HCT116 (cell line): ENCODE results near the gene SYF2. TPM values are rescaled to one million over a fixed set of nuclear protein-coding genes. Genes with fewer than 3 reads are reported as not detected.
A peak's percentile ranks its signal among the peaks of the same experiment; 100 is the strongest.
"Not testable (repeated sequence)": the region's sequence is repeated elsewhere in the genome, so short reads cannot be mapped to it uniquely, and the experiment has no call there.

Source experiments
- ATAC-seq: fragments of 200-7000 bp; cut with Tn5 transposase; 2 replicates; pipeline ENCODE4 v1.9.1; 2020; ENCODE audit warnings: mild to moderate bottlenecking, moderate library complexity
- BruUV-seq: library from RNA; stranded (reverse); fragments of 400-500 nt; replicated peaks from 2 replicates; lab custom pipeline; 2021; lab: Mats Ljungman, UMichigan
- CTCF ChIA-PET: fragments of 300-600 bp; sonication (Branson Sonifier 250); formaldehyde crosslinking; loops from one replicate; lab custom pipeline; 2021; ENCODE audit warnings: antibody characterized with exemption; lab: Charles Lee
- POLR2A ChIA-PET: fragments of 300-600, 350-600 bp; sonication (Branson Sonifier 250); formaldehyde crosslinking; loops from one replicate; lab custom pipeline; 2021; ENCODE audit warnings: antibody characterized with exemption; lab: Charles Lee
- RAD21 ChIA-PET, 2 experiments: fragments of 300-600 bp; sonication (Branson Sonifier 250); formaldehyde crosslinking; loops; one replicate each; lab custom pipeline; 2023; ENCODE audit warnings: low total read pairs in 2 of 2; ENCODE audit not compliant: uncharacterized antibody in 2 of 2, unreplicated experiment in 2 of 2, low non-redundant PET in 1 of 2; lab: Charles Lee
- DNase-seq: peaks from one replicate; pipeline ENCODE4 v3.0.0-alpha.2; 2010; ENCODE audit warnings: low read depth, low spot score
- H2AFZ ChIP-seq: fragments of 200-600 bp; shearing (Covaris generic), sonication (generic); 2 replicates; pipeline ENCODE4 v1.6.1; 2017; ENCODE audit warnings: low read depth, mixed run types, mixed read lengths, antibody characterized with exemption, low read length; ENCODE audit not compliant: poor library complexity, severe bottlenecking
- H3K27ac ChIP-seq: 2 replicates; pipeline ENCODE4 v1.5.1; 2012; ENCODE audit warnings: low read depth, low read length
- H3K27me3 ChIP-seq: fragments of 200-600 bp; sonication (generic); 2 replicates; pipeline ENCODE4 v1.6.1; 2016; ENCODE audit warnings: mixed run types, low read length, mixed read lengths; ENCODE audit not compliant: insufficient read depth
- H3K36me3 ChIP-seq, 2 experiments: fragments of 200-500 bp in 1 of 2; fragments of 200-600 bp in 1 of 2; sonication (Bioruptor generic) in 1 of 2; sonication (generic) in 1 of 2; 2 replicates each; pipeline versions ENCODE4 v1.5.1 to v1.6.1; 2014 to 2016; ENCODE audit warnings: low read length in 2 of 2, inconsistent platforms in 1 of 2, mixed read lengths in 1 of 2, mixed run types in 1 of 2; ENCODE audit not compliant: insufficient read depth in 2 of 2, control insufficient read depth in 1 of 2
- H3K4me1 ChIP-seq, 2 experiments: fragments of 200-600 bp in 1 of 2; sonication (generic) in 1 of 2; 2 replicates each; pipeline versions ENCODE4 v1.5.1 to v1.6.1; 2012 to 2017; ENCODE audit warnings: low read length in 2 of 2, inconsistent platforms in 1 of 2, mild to moderate bottlenecking in 1 of 2, mixed read lengths in 1 of 2, mixed run types in 1 of 2, moderate library complexity in 1 of 2; ENCODE audit not compliant: insufficient read depth in 2 of 2, control insufficient read depth in 1 of 2
- H3K4me2 ChIP-seq: fragments of 200-600 bp; sonication (generic); 2 replicates; pipeline ENCODE4 v1.6.1; 2017; ENCODE audit warnings: mixed run types, low read length, mixed read lengths
- H3K4me3 ChIP-seq, 2 experiments: fragments of 200-600 bp in 1 of 2; sonication (generic) in 1 of 2; replicated peaks in 1 of 2; 2 replicates each; pipeline ENCODE4 v1.5.1; 2011 to 2016; ENCODE audit warnings: low read length in 2 of 2, control low read depth in 1 of 2, low read depth in 1 of 2, mild to moderate bottlenecking in 1 of 2, mixed read lengths in 1 of 2, mixed run types in 1 of 2
- H3K79me2 ChIP-seq: fragments of 200-600 bp; sonication (generic); 2 replicates; pipeline ENCODE4 v1.6.1; 2017; ENCODE audit warnings: mild to moderate bottlenecking, mixed run types, low read length, moderate library complexity, mixed read lengths; ENCODE audit not compliant: insufficient read depth
- H3K9ac ChIP-seq: fragments of 200-600 bp; sonication (generic); 2 replicates; pipeline ENCODE4 v1.6.1; 2016; ENCODE audit warnings: low read length, mixed read lengths
- H3K9me2 ChIP-seq: fragments of 200-600 bp; sonication (generic), shearing (Covaris generic); 2 replicates; pipeline ENCODE4 v1.6.1; 2017; ENCODE audit warnings: mixed run types, mild to moderate bottlenecking, moderate library complexity; ENCODE audit not compliant: insufficient read depth
- H3K9me3 ChIP-seq, 2 experiments: fragments of 200-500 bp in 1 of 2; fragments of 200-600 bp in 1 of 2; sonication (Bioruptor generic) in 1 of 2; sonication (generic) in 1 of 2; 2 replicates each; pipeline ENCODE4 v1.6.1; 2014 to 2017; ENCODE audit warnings: low read length in 2 of 2, mixed read lengths in 2 of 2, inconsistent platforms in 1 of 2, low read depth in 1 of 2, mild to moderate bottlenecking in 1 of 2, mixed run types in 1 of 2, moderate library complexity in 1 of 2; ENCODE audit not compliant: control insufficient read depth in 1 of 2, insufficient read depth in 1 of 2
- H4K20me1 ChIP-seq: fragments of 200-600 bp; sonication (generic), shearing (Covaris generic); 2 replicates; pipeline ENCODE4 v1.6.1; 2017; ENCODE audit warnings: mixed run types, mild to moderate bottlenecking, moderate library complexity; ENCODE audit not compliant: insufficient read depth
- CBX3 ChIP-seq: IDR thresholded peaks from 2 replicates; pipeline ENCODE4 v1.6.1; 2012; ENCODE audit warnings: low read depth
- EGR1 ChIP-seq: IDR thresholded peaks from 2 replicates; pipeline ENCODE4 v1.6.1; 2012; ENCODE audit warnings: low read depth
- FOSL1 ChIP-seq: IDR thresholded peaks from 2 replicates; pipeline ENCODE4 v1.6.1; 2012; ENCODE audit warnings: low read depth
- SIN3A ChIP-seq: IDR thresholded peaks from 2 replicates; pipeline ENCODE4 v1.6.1; 2012; ENCODE audit warnings: low read depth
- SRF ChIP-seq: IDR thresholded peaks from 2 replicates; pipeline ENCODE4 v1.6.1; 2012; ENCODE audit warnings: low read depth
- YY1 ChIP-seq: IDR thresholded peaks from 2 replicates; pipeline ENCODE4 v1.6.1; 2011; ENCODE audit warnings: low read length, low read depth, moderate library complexity, mild to moderate bottlenecking; ENCODE audit not compliant: insufficient replicate concordance; ENCODE audit errors: extremely low read depth
- ZNF274 ChIP-seq: fragments of 200-500 bp; sonication (Bioruptor generic); IDR thresholded peaks from 2 replicates; pipeline ENCODE4 v1.6.1; 2014; ENCODE audit warnings: mild to moderate bottlenecking, low read depth, low read length, inconsistent platforms
- intact Hi-C: fragments of 100-400 bp; cut with micrococcal nuclease; formaldehyde crosslinking; loops from 2 replicates; pipeline ENCODE4 v1.10.0; 2022
- total RNA-seq: library from RNA; stranded (reverse); gene quantifications from one replicate; pipeline ENCODE4 v1.2.1, GENCODE V29; 2021; ENCODE audit not compliant: unreplicated experiment

SYF2 gene
- total RNA-seq, 1 experiment from 2014 or later = 40.4 TPM

DNA sequence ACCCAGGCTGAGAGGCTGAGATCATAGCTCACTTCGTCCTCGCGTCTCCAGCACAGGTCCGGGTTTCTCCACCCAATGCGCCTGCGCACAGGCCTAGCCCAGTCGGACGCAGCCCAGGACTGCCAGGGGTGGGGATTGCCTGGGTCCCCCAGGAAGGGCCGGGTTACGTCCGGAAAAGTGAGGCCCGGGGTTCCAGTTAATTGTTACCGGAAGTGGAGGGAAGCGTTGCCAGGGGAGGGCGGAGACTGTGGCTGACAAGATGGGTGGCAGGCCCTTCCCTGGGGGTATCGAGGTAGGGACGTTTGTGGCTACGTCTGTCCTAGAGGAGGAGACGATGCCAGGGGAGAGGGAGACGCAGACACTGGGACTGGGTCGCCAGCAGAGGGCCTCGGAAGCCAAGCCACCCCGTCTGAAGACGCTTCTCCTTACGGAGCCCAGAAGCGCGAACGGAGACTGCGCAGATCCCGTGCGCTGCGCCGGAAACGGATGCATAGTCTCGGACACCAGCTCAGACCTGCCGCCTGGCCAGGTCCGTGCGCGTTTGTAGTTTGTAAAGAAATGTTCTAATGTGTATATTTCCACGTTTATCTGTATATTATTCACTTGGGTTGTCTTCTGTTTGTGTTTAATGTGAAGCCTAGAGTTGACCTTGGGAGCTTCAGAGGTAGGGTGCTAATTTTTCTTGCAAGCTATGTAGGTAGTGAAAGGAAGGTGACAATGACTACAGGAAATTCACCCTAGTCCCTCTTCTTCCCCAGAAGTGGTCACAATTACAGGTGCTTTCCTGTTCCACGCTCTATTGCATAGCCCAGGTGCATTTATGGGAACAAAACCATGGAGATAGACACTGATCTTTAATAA, 7.6 kb upstream of the SYF2 start (continued):
- TF ChIP-seq SIN3A = no peak

- no peak for TF ChIP-seq FOSL1
- TF ChIP-seq CBX3 = no peak
- no peak for TF ChIP-seq YY1
- TF ChIP-seq SRF = no peak
- TF ChIP-seq ZNF274 = no peak
- TF ChIP-seq EGR1 = no peak
- TF ChIP-seq, all 23 proteins: peak for 0
- no TSS peak for BruUV-seq
- Histone ChIP-seq H3K79me2 (peaks cover 29% of the 10 kb centered on the region), H3K9me3 (no peaks in the 10 kb centered on the region), H3K27ac (peak overlapping the region; percentile 28; the same call in 1 of the 2 replicates), H3K4me3 (no peak overlapping the region), H2AFZ (no peak overlapping the region), H3K9ac (no peak overlapping the region), H3K36me3 (peaks cover 4 to 11% of the 10 kb centered on the region in 2 experiments; a peak in 3 of 4 replicates), H3K4me1 (peaks cover 34 to 46% of the 10 kb centered on the region in 2 experiments), H3K4me2 (no peak overlapping the region), H4K20me1 (no peaks in the 10 kb centered on the region), H3K9me2 (no peaks in the 10 kb centered on the region), H3K27me3 (no peaks in the 10 kb centered on the region)
- DNase-seq (no peak), ATAC-seq (no peak)
- ChIA-PET RAD21 (no interaction called here), POLR2A (interaction anchor here (1.1 to 1.7 kb wide), 2 partner anchors 9 kb away, joined by 3 to 7 read pairs; partner anchors contain the start of gene RSRP1), CTCF (no interaction called here)
- intact Hi-C loops = no loop called here
Observed at GRCh38 chr1:25238046-25238445, 5.7 kb upstream of the SYF2 start.

DNA sequence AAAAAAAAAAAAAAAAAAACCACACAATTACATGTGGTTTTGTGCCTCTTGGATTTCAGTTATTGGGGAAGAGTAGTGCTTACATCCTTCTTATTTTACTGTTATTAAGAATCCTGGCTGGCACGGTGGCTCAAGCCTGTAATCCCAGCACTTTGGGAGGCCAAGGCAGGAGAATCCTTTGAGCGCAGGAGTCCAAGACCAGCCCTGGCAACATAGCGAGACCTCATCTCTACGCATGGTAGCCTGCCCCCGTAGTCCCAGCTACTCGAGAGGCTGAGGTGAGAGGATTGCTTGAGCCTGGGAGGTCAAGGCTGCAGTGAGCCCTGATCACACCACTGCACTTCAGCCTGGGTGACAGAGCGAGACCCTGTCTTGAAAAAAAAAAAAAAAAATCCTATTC, 4.0 kb upstream of the SYF2 start:
- not testable (repeated sequence) for ATAC-seq, H4K20me1 ChIP-seq

GRCh38 chr1:25235411-25235810, 3.1 kb upstream of the SYF2 start:
- CTCF ChIA-PET = interaction anchor here (0.7 kb wide), 1 partner anchor 820 kb away, joined by 3 read pairs; the partner anchor contains the start of gene NIPAL3
- H3K9ac ChIP-seq = not testable (repeated sequence)
- peaks cover 35% of the 10 kb centered on the region for H3K79me2 ChIP-seq

More for the DNA sequence above, 4.0 kb upstream of the SYF2 start:
- H3K9ac ChIP-seq, H3K9me2 ChIP-seq, BruUV-seq, intact Hi-C loops, H3K9me3 ChIP-seq, DNase-seq, H2AFZ ChIP-seq, H3K4me3 ChIP-seq, H3K36me3 ChIP-seq, H3K27me3 ChIP-seq: not testable (repeated sequence)
- H3K27ac ChIP-seq = peak overlapping the region; percentile 30; the same call in 1 of the 2 replicates
- POLR2A ChIA-PET = interaction anchor here (0.7 to 1.7 kb wide), 2 partner anchors 11 to 52 kb away, joined by 4 to 7 read pairs; partner anchors contain the start of gene RSRP1
- H3K4me2 ChIP-seq = 0 out of 2 replicates have a peak overlapping the region, but pooled peaks have one; percentile 47
- peaks cover 27% of the 10 kb centered on the region for H3K79me2 ChIP-seq
- RAD21 ChIA-PET = interaction anchor here in 1 of 2 experiments (0.6 kb wide), 1 partner anchor 823 kb away, joined by 4 read pairs; the partner anchor contains the start of gene STPG1
- peaks cover 35 to 50% of the 10 kb centered on the region in 2 experiments for H3K4me1 ChIP-seq
- CTCF ChIA-PET = interaction anchor here (0.7 kb wide), 1 partner anchor 821 kb away, joined by 3 read pairs; the partner anchor contains the start of gene NIPAL3

More at GRCh38 chr1:25235411-25235810, 3.1 kb upstream of the SYF2 start:
- POLR2A ChIA-PET = interaction anchor here (0.7 kb wide), 1 partner anchor 52 kb away, joined by 4 read pairs; no protein-coding TSS in a partner anchor
- H3K27ac ChIP-seq, DNase-seq, intact Hi-C loops, BruUV-seq, H3K4me3 ChIP-seq, H2AFZ ChIP-seq, H3K36me3 ChIP-seq, H3K4me2 ChIP-seq, H4K20me1 ChIP-seq, ATAC-seq, H3K27me3 ChIP-seq, H3K9me2 ChIP-seq, H3K9me3 ChIP-seq: not testable (repeated sequence)
- RAD21 ChIA-PET = interaction anchor here in 1 of 2 experiments (0.6 kb wide), 1 partner anchor 822 kb away, joined by 4 read pairs; the partner anchor contains the start of gene STPG1
- H3K4me1 ChIP-seq = peaks cover 33 to 45% of the 10 kb centered on the region in 2 experiments
